Body of pancreas (tissue), 4 donors: Measurements from ENCODE around the gene ZNF488. TPM values are rescaled to one million over a fixed set of nuclear protein-coding genes. Genes with fewer than 3 reads are reported as not detected.

Experiments
- ATAC-seq: fragments of 150-250 bp; one replicate; pipeline ENCODE4 v1.9.1; 2016
- DNase-seq, 4 donors: peaks; one replicate each; pipeline ENCODE4 v3.0.0-alpha.2; 2019
- H3K27ac ChIP-seq, 4 donors: fragments of 200-600 bp; sonication (generic); 1 replicate in 3 of 4; 2 replicates in 1 of 4; pipeline versions ENCODE4 v1.5.1 to v1.6.1; 2016 to 2019; ENCODE audit warnings: mild to moderate bottlenecking in 1 of 4, mixed read lengths in 1 of 4, moderate library complexity in 1 of 4
- H3K27me3 ChIP-seq, 2 donors: fragments of 200-600 bp; sonication (generic); one replicate each; pipeline ENCODE4 v1.6.0; 2016; ENCODE audit warnings: mild to moderate bottlenecking in 1 of 2
- H3K36me3 ChIP-seq, 2 donors: fragments of 200-600 bp; sonication (generic); replicated peaks in 1 of 2; 2 replicates each; pipeline ENCODE4 v1.5.1; 2016; ENCODE audit warnings: low read depth in 2 of 2; ENCODE audit not compliant: insufficient read depth in 1 of 2
- H3K4me1 ChIP-seq: fragments of 200-600 bp; sonication (generic); one replicate; pipeline ENCODE4 v1.6.0; 2016
- H3K4me3 ChIP-seq, 2 donors: fragments of 200-600 bp; sonication (generic); 1 replicate in 1 of 2; 2 replicates in 1 of 2; pipeline ENCODE4 v1.5.1; 2016 to 2019
- H3K9me3 ChIP-seq, 3 donors: fragments of 200-600 bp; sonication (generic); 1 replicate in 2 of 3; 2 replicates in 1 of 3; pipeline ENCODE4 v1.5.1; 2016
- CTCF ChIP-seq, 7 experiments: fragments of 450-650 bp in 4 of 7; fragments of 200-600 bp in 3 of 7; sonication (generic) in 3 of 7; IDR thresholded peaks; one replicate each; pipeline ENCODE4 v1.5.1; 2016 to 2019; ENCODE audit warnings: antibody characterized with exemption in 7 of 7
- POLR2A ChIP-seq, 3 donors: fragments of 450-650 bp; IDR thresholded peaks; one replicate each; pipeline ENCODE4 v1.6.1; 2016; ENCODE audit warnings: antibody characterized with exemption in 3 of 3, mild to moderate bottlenecking in 2 of 3
- WGBS, 2 donors: methylation state at CpG; one replicate each; pipeline ENCODE4 v1.1.5; 2017; 5-methylcytosine and 5-hydroxymethylcytosine counted together
- intact Hi-C: fragments of 100-400 bp; cut with DNase I; formaldehyde crosslinking; loops from one replicate; pipeline ENCODE4 v1.15.1; 2023
- total RNA-seq, 2 donors: library from RNA; depleted of rRNA; stranded (reverse); fragments of >200 nt; gene quantifications; one replicate each; pipeline ENCODE4 v1.1.0, GENCODE V29; 2016

The ZNF488 gene
- total RNA-seq, 2 donors from 2014 or later: 0.26 TPM; not detected in 1

- no peaks in the 10 kb centered on the region for H3K9me3 ChIP-seq
- no peak overlapping the region for H3K27ac ChIP-seq
- intact Hi-C loops: no loop called here
- no peak for ATAC-seq
- H3K4me3 ChIP-seq: no peak overlapping the region
- H3K36me3 ChIP-seq: no peaks in the 10 kb centered on the region
- WGBS, 2 donors: 88 to 95% methylated on average over 3 of the region's 3 CpGs
- TF ChIP-seq CTCF (IDR thresholded peaks at IDR 0.05) (no peak), POLR2A (IDR thresholded peaks at IDR 0.05) (no peak)
- DNase-seq: no peak
- H3K4me1 ChIP-seq: peaks cover 9% of the 10 kb centered on the region
- no peaks in the 10 kb centered on the region for H3K27me3 ChIP-seq
Observed at GRCh38 chr10:47332946-47333345, 51.1 kb downstream of the ZNF488 start.

- TF ChIP-seq CTCF (IDR thresholded peaks at IDR 0.05): no peak
- no peak for TF ChIP-seq POLR2A (IDR thresholded peaks at IDR 0.05)
- ATAC-seq (no peak), DNase-seq (no peak)
- Histone ChIP-seq H3K9me3 (no peaks in the 10 kb centered on the region), H3K27ac (no peak overlapping the region), H3K27me3 (no peaks in the 10 kb centered on the region), H3K36me3 (no peaks in the 10 kb centered on the region), H3K4me1 (peaks cover 9% of the 10 kb centered on the region), H3K4me3 (no peak overlapping the region)
- intact Hi-C loops: no loop called here
- 78 to 91% methylated on average over 3 of the region's 3 CpGs for WGBS, 2 donors
Observed at GRCh38 chr10:47332371-47332770, 51.7 kb downstream of the ZNF488 start.

- no peak for TF ChIP-seq POLR2A (IDR thresholded peaks at IDR 0.05)
- no peak for TF ChIP-seq CTCF (IDR thresholded peaks at IDR 0.05)
- intact Hi-C loops: no loop called here
- Histone ChIP-seq H3K4me3 (no peak overlapping the region), H3K9me3 (no peaks in the 10 kb centered on the region), H3K27me3 (no peaks in the 10 kb centered on the region), H3K4me1 (peaks cover 9% of the 10 kb centered on the region), H3K36me3 (no peaks in the 10 kb centered on the region), H3K27ac (no peak overlapping the region)
- DNase-seq (no peak), ATAC-seq (no peak)
- 83 to 86% methylated on average over 7 of the region's 7 CpGs for WGBS, 2 donors
Observed at GRCh38 chr10:47331954-47332353, 52.1 kb downstream of the ZNF488 start.

- Histone ChIP-seq H3K4me3 (no peak overlapping the region), H3K27ac (no peak overlapping the region), H3K27me3 (no peaks in the 10 kb centered on the region), H3K4me1 (peaks cover 9% of the 10 kb centered on the region), H3K9me3 (no peaks in the 10 kb centered on the region), H3K36me3 (no peaks in the 10 kb centered on the region)
- ATAC-seq: no peak
- 96 to 97% methylated on average over 7 to 9 of the region's 9 CpGs for WGBS, 2 donors
- intact Hi-C loops: no loop called here
- TF ChIP-seq CTCF (IDR thresholded peaks at IDR 0.05) (no peak), POLR2A (IDR thresholded peaks at IDR 0.05) (no peak)
- no peak for DNase-seq
Observed at GRCh38 chr10:47331491-47331890, 52.6 kb downstream of the ZNF488 start.

- TF ChIP-seq POLR2A (IDR thresholded peaks at IDR 0.05) (no peak), CTCF (IDR thresholded peaks at IDR 0.05) (no peak)
- Histone ChIP-seq H3K4me3 (no peak overlapping the region), H3K27me3 (no peaks in the 10 kb centered on the region), H3K27ac (no peak overlapping the region), H3K36me3 (no peaks in the 10 kb centered on the region), H3K4me1 (peaks cover 9% of the 10 kb centered on the region), H3K9me3 (no peaks in the 10 kb centered on the region)
- DNase-seq: peak; percentile 57 to 75 (median 59)
- intact Hi-C loops: no loop called here
- 23 to 34% methylated on average over 3 of the region's 3 CpGs for WGBS, 2 donors
- peak; percentile 91 for ATAC-seq
Observed at GRCh38 chr10:47330804-47331203, 53.3 kb downstream of the ZNF488 start.
